ENCODE data around the gene G3BP2.

- TF ChIP-seq POLR2A (IDR thresholded peaks at IDR 0.05; ENCODE audit: low read length) (no peak), HMGXB4 (CRISPR knock-in tag; IDR thresholded peaks at IDR 0.05; ENCODE audit: borderline replicate concordance) (no peak), JUN (IDR thresholded peaks at IDR 0.05) (no peak), CTCF (IDR thresholded peaks at IDR 0.05) (no peak), EP300 (IDR thresholded peaks at IDR 0.05) (no peak), REST (IDR thresholded peaks at IDR 0.05) (no peak), JUNB (IDR thresholded peaks at IDR 0.05) (no peak), MAFK (IDR thresholded peaks at IDR 0.05; ENCODE audit: partially characterized antibody) (no peak), HDAC2 (IDR thresholded peaks at IDR 0.05) (no peak), MYC (IDR thresholded peaks at IDR 0.05; ENCODE audit: borderline replicate concordance, low read length) (no peak), PBX3 (IDR thresholded peaks at IDR 0.05) (no peak), POLR2AphosphoS2 (conservative IDR thresholded peaks at IDR 0.05; ENCODE audit: low read length) (no peak), TP53 (CRISPR knock-in tag; IDR thresholded peaks at IDR 0.05) (no peak), TFCP2L1 (CRISPR knock-in tag; IDR thresholded peaks at IDR 0.05) (no peak)
These were observed 4.6 kb downstream of the G3BP2 start for GRCh38 chr4:75668596-75668995.

Measured in A549 (cell line).